ES-I3 (cell line): Measurements from ENCODE around the gene PDZD11.
A peak's percentile ranks its signal among the peaks of the same experiment; 100 is the strongest.
"Not testable (repeated sequence)": the region's sequence is repeated elsewhere in the genome, so short reads cannot be mapped to it uniquely, and the experiment has no call there.

Experiments
- H3K36me3 ChIP-seq: 2 replicates; pipeline ENCODE4 v1.6.1; 2013; ENCODE audit warnings: mild to moderate bottlenecking, low read length, control low read depth, moderate library complexity; ENCODE audit not compliant: insufficient read depth
- H3K4me1 ChIP-seq: 2 replicates; pipeline ENCODE4 v1.6.1; 2013; ENCODE audit warnings: mild to moderate bottlenecking, control low read depth, low read length; ENCODE audit not compliant: insufficient read depth
- H3K9ac ChIP-seq: 2 replicates; pipeline ENCODE4 v1.6.1; 2013; ENCODE audit warnings: low read depth, mild to moderate bottlenecking, low read length, moderate library complexity
- H3K9me3 ChIP-seq: 2 replicates; pipeline ENCODE4 v1.6.1; 2013; ENCODE audit warnings: mild to moderate bottlenecking, low read length, moderate library complexity; ENCODE audit not compliant: control insufficient read depth, insufficient read depth

Gene PDZD11

GRCh38 chrX:70289793-70290770 lies at the start of gene PDZD11, which contains the start of gene KIF4A:
Gene PDZD11, minus strand, starts transcription at chrX:70289927. Its CDS starts 586 bp downstream, at chrX:70289341.
Gene KIF4A, plus strand, starts transcription at chrX:70290104. Its CDS starts 355 bp downstream, at chrX:70290459.
- Histone ChIP-seq H3K9me3 (no peaks in the 10 kb centered on the region), H3K9ac (peak within 1 kb of the TSS; percentile 68), H3K36me3 (peaks cover 9% of the 10 kb centered on the region; the same call in 1 of the 2 replicates), H3K4me1 (no peaks in the 10 kb centered on the region)

GRCh38 chrX:70338290-70338689 lies 48.6 kb upstream of the PDZD11 start:
- Histone ChIP-seq H3K9ac (no peak overlapping the region), H3K4me1 (no peaks in the 10 kb centered on the region), H3K36me3 (peaks cover 5% of the 10 kb centered on the region), H3K9me3 (no peaks in the 10 kb centered on the region)

DNA sequence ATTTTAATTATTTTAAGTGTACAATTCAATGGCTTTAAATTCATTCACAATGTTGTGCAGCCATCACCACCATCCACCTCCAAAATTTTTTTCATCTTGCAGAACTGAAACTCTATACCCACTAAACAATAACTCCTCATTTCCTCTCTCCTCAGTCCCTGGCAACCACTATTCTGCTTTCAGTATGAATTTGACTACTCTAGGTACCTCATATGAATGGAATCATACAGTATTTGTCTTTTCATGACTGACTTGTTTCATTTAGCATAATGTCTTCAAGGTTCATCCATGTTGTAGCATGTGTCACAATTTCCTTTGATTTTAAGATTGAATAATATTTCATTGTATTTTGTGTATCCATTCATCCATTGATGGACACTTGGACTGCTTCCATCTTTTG lies 47.0 kb upstream of the PDZD11 start:
- Histone ChIP-seq H3K4me1 (no peaks in the 10 kb centered on the region), H3K9me3 (no peaks in the 10 kb centered on the region), H3K36me3 (no peaks in the 10 kb centered on the region; the same call in 1 of the 2 replicates), H3K9ac (no peak overlapping the region)

GRCh38 chrX:70332600-70332999 lies 42.9 kb upstream of the PDZD11 start:
- Histone ChIP-seq H3K9me3 (no peaks in the 10 kb centered on the region), H3K9ac (no peak overlapping the region), H3K4me1 (no peaks in the 10 kb centered on the region), H3K36me3 (no peaks in the 10 kb centered on the region)

DNA sequence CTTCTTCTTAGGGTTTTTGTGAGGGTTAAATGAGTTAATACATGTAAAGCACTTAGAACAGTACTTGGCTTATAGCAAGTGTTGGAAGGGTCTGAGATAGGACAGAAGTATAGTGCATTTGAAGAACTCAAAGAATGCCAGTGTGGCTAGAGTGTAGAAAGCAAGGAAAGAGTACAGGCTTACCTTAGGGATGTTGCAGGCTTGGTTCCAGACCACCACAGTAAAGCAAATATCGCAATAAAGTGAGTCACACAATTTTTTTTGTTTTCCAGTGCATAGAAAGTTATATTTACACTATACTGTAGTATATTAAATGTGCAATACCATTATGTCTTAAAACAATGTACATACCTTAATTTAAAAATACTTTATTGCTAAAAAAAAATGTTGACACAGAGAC lies 41.4 kb upstream of the PDZD11 start:
- Histone ChIP-seq H3K9me3 (no peaks in the 10 kb centered on the region), H3K4me1 (no peaks in the 10 kb centered on the region), H3K9ac (no peak overlapping the region), H3K36me3 (no peaks in the 10 kb centered on the region)

DNA sequence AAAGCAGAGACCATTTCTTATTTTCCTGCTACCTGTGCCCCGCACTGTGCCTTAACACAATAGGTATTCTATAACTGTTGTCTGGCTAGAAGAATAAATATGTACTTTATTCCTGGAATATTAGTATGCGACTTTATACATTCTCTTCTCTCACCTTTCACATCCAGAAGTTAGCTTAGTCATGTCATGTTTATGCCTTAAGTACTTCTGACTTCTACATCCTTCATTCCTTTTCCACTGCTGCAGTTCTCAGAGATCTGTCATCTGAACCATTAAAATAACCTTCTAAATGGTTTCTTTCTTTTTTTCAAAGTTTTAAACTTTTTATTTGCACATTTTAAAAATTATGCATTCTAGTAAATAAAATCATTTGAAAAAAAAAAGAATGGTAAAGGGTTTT lies 34.6 kb upstream of the PDZD11 start:
- H3K9ac ChIP-seq = no peak overlapping the region
- H3K9me3 ChIP-seq = no peaks in the 10 kb centered on the region
- no peaks in the 10 kb centered on the region for H3K4me1 ChIP-seq
- no peaks in the 10 kb centered on the region for H3K36me3 ChIP-seq

DNA sequence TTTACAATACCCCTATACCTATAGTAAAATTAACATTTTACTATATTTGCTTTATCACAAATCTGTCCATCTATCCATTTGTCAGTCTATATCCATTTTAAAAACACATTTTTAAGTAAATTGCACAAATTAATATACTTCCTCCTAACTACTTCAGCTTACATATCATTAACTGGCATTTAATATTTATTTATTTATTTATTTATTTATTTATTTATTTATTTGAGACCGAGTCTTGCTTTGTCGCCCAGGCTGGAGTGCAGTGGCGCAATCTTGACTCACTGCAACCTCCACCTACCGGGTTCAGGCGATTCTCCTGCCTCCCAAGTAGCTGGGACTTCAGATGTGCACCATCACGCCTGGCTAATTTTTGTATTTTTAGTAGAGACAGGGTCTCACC lies 33.9 kb upstream of the PDZD11 start:
- H3K4me1 ChIP-seq, H3K36me3 ChIP-seq, H3K9ac ChIP-seq, H3K9me3 ChIP-seq: not testable (repeated sequence)

DNA sequence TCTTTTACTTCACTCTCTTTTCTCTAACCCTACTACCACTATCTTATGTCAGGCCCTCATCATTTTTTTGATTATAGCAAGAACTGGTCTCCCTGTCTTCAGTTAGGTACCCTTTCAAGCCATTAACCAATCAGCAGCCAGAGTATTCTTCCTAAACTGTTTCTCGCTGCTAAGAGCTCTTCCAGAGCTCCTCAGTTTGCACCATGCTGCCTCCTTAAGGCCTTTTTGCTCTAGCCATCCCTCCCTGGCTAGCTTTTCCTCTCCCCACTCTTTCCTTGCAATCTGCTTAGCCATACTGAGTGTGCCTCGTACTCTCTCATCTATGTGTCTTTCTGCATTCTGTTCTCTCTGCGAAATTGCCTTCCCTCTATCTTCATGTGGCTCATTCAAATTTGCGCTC lies 33.1 kb upstream of the PDZD11 start:
- Histone ChIP-seq H3K4me1 (no peaks in the 10 kb centered on the region), H3K9me3 (no peaks in the 10 kb centered on the region), H3K36me3 (no peaks in the 10 kb centered on the region), H3K9ac (no peak overlapping the region)

GRCh38 chrX:70313503-70313902 lies 23.8 kb upstream of the PDZD11 start:
- Histone ChIP-seq H3K4me1 (no peaks in the 10 kb centered on the region), H3K9me3 (no peaks in the 10 kb centered on the region), H3K36me3 (no peaks in the 10 kb centered on the region), H3K9ac (no peak overlapping the region)

DNA sequence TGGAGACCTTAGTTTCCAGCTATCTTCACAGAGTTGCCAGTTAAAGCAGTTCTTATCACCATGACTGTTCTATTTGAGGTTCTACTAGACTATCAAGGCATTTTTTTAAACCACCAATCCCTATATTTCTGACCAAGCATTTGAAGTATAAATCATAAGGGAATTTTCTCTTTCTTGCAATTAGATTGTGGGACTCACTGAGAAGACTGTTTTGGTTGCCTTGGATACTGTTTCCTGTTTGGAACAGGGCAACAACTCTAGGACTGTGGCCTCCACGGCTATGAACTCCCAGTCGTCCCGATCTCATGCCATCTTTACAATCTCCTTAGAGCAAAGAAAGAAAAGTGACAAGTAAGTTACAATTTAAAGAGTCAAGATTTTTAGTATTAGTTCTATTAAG lies 12.0 kb upstream of the PDZD11 start:
- Histone ChIP-seq H3K9me3 (no peaks in the 10 kb centered on the region), H3K4me1 (no peaks in the 10 kb centered on the region), H3K9ac (no peak overlapping the region), H3K36me3 (no peaks in the 10 kb centered on the region)

DNA sequence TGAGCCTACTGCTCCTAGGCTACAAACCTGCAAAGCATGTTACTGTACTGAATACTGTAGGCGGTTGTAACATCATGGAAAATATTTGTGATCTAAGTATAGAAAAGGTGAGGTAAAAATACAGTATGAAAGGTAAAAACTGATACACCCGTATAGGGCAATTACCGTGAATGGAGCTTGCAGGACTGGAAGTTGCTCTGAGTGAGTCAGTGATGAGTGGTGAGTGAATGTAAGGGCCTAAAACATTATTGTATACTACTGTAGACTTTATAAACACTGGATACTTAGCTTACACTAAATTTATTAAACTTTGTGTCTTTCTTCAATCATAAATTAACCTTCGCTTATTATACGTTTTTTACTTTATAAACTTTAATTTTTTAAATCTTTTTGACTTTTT lies 3.9 kb upstream of the PDZD11 start:
- Histone ChIP-seq H3K9me3 (no peaks in the 10 kb centered on the region), H3K9ac (no peak overlapping the region), H3K36me3 (peaks cover 3% of the 10 kb centered on the region; the same call in 1 of the 2 replicates), H3K4me1 (no peaks in the 10 kb centered on the region)

DNA sequence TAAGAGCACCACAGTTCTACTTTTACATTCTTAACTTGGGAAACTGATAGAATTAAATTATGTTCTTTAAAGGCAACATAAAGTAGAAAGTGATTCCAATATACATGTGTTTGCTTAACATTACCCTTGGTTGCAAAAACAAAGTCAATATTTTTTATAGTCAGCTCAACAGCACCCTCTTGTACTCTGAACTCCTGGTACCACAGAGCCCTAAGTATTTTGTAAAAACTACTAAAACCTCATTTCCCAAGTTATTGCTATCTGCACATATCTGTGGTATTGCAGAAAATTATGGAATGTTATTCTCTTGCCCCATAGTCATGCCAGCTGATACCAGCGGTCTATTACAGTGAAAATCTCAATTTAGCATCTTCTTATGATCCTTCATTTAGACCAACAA lies 3.1 kb upstream of the PDZD11 start:
- H3K9me3 ChIP-seq = no peaks in the 10 kb centered on the region

GRCh38 chrX:70289168-70289792 lies 447 bp downstream of the PDZD11 start:
- no peaks in the 10 kb centered on the region for H3K4me1 ChIP-seq
- H3K9me3 ChIP-seq = no peaks in the 10 kb centered on the region
- H3K9ac ChIP-seq = peak overlapping the region; percentile 68
- peaks cover 9% of the 10 kb centered on the region; the same call in 1 of the 2 replicates for H3K36me3 ChIP-seq

More for the DNA sequence above, 3.1 kb upstream of the PDZD11 start:
- Histone ChIP-seq H3K9ac (no peak overlapping the region), H3K36me3 (peaks cover 3% of the 10 kb centered on the region; the same call in 1 of the 2 replicates), H3K4me1 (no peaks in the 10 kb centered on the region)

DNA sequence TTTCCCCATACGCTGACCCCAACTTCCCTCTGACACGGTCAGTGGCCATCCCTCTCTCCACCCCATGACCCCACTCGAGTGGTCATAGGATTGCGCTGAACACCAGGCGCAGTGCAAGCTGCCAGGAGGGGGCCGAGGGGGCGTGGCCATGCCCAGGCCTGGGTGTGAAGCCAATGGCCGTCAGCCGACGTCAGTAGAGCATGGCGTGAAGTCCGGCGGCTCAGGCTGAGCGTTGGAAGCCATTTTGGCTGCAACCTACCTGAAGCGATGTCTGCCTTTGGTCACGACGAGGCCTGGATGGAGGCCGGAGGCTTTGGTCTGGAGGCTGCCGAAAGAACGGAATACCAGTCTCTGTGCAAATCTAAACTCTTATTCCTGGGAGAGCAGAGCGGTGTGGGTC lies 7.8 kb downstream of the PDZD11 start, which contains the start of gene RAB41:
Gene RAB41, plus strand, starts transcription at position 222 of the 400 bp plus-strand sequence. Its CDS starts 46 bp downstream, at position 268.
- Histone ChIP-seq H3K4me1 (no peaks in the 10 kb centered on the region), H3K9me3 (no peaks in the 10 kb centered on the region), H3K9ac (no peak within 1 kb of the TSS), H3K36me3 (0 out of 2 replicates have a peak, but pooled peaks cover 3% of the 10 kb centered on the region)
